GM12872 (cell line): ENCODE measurements around the gene PTBP3.

Experiments
- TF ChIP-seq, protein P1 (sequence below): IDR thresholded peaks from 3 replicates; pipeline ENCODE4 v1.5.1; 2011; ENCODE audit warnings: low read depth, mild to moderate bottlenecking, low read length, moderate library complexity; ENCODE audit not compliant: insufficient read depth

PTBP3 gene

DNA sequence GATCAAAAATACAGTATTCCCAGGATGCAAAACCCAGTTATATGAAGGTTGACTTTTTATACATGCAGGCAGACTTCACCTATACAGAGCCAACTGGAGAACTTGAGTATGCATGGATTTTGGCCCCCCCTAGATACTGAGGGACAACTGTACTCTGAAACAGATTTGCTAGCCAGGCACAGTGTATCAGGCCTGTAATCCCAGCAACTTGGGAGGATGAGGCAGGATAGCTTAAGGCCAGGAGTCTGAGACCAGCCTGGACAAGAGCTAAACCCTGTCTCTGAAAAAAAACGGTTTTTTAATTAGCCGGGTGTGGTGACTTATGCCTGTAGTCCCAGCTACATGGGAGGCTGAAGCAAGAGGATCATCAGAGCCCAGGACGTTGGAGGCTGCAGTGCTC lies 21.9 kb downstream of the PTBP3 start:
- TF ChIP-seq, protein P1, sequence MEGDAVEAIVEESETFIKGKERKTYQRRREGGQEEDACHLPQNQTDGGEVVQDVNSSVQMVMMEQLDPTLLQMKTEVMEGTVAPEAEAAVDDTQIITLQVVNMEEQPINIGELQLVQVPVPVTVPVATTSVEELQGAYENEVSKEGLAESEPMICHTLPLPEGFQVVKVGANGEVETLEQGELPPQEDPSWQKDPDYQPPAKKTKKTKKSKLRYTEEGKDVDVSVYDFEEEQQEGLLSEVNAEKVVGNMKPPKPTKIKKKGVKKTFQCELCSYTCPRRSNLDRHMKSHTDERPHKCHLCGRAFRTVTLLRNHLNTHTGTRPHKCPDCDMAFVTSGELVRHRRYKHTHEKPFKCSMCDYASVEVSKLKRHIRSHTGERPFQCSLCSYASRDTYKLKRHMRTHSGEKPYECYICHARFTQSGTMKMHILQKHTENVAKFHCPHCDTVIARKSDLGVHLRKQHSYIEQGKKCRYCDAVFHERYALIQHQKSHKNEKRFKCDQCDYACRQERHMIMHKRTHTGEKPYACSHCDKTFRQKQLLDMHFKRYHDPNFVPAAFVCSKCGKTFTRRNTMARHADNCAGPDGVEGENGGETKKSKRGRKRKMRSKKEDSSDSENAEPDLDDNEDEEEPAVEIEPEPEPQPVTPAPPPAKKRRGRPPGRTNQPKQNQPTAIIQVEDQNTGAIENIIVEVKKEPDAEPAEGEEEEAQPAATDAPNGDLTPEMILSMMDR, result no peak

DNA sequence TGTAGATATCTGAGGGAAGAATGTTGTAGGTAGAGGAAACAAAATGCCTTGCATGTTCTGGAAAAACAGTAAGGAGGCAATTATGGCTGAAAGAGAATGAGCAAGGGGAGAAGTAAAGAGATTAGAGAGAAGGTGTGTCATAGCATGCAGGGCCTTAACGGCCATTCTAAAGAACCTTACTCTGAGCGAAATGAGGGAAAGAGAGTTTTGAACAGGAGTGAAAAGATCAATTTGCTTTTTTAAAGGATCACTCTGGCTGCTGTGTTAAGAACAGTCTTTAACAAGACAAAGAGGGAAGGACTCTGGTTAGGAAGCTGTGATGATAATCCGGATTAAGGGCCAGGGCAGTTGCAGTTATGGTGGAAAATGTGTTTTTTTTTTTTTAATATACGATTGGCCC lies 22.6 kb downstream of the PTBP3 start:
- TF ChIP-seq, protein P1, result no peak

DNA sequence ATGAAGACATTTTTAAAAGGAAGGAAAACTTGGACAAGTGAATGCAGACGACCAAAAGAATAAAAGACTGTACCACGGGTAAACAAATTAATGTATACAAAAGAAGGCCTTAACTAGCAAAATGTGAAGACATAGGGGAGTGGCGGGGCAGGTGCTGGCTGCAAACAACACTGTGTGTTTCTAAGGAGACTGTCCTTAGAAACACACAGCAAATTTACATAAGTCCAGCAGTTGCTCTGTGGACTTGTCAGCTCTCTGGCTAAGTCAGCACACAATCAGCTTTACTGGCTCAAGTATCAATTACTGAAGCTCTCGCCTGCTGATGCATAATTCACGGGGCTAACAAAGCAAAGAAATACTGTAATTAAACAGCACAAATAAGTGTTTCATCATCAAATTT lies 24.8 kb downstream of the PTBP3 start:
- TF ChIP-seq, protein P1, result no peak

DNA sequence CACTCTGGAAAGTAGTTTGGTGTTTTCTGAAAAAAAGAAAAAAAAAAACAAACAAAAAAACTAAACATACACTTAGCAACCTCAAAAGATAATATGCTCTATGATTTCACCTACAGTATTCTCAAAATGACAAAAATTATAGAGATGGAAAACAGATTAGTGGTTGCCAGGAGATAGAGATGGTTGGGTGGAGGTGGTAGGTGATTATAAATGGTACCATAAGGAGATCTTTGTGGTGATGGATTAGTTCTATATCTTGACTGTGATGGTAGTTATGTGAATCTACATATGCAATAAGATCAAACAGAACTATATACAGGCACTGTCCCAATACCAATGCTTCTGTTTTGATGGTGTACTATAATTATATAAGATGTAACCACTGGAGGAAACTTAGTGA lies 32.0 kb downstream of the PTBP3 start:
- TF ChIP-seq, protein P1, result no peak

DNA sequence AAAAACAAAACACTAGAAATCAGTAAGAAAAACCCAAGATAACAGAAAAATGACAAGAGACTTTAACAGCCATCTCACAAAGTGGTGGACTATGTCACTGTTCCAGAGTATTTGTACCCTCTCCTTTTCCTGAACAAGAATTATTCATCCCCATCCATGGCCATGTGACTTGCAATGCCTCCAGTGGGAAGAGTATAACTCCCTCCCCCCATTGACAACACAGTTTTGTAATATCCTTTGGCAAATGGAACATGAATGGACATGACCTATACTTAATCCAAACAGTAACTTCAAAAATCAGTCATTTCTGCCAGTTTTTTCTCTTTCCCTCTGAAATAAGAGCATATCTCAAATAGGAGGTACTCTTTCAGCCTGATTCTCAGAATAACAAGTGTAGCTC lies 33.9 kb downstream of the PTBP3 start:
- TF ChIP-seq, protein P1, result no peak

DNA sequence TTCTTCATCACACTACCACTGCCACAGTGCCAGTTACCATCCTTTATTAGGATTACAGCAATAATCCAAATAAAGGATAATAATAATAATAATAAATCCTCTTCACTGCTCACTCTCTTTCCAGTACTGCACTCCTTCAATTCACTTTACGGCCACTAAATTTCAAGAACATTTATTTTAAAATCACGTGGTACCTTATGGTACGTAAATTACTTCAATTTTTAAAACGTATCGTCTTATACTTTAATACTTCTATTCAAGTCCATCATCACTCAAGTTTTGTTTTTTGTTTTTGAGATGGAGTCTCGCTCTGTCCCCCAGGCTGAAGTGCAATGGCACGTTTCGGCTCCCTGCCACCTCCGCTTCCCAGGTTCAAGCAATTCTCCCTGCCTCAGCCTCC lies 36.5 kb downstream of the PTBP3 start:
- TF ChIP-seq, protein P1, result no peak

DNA sequence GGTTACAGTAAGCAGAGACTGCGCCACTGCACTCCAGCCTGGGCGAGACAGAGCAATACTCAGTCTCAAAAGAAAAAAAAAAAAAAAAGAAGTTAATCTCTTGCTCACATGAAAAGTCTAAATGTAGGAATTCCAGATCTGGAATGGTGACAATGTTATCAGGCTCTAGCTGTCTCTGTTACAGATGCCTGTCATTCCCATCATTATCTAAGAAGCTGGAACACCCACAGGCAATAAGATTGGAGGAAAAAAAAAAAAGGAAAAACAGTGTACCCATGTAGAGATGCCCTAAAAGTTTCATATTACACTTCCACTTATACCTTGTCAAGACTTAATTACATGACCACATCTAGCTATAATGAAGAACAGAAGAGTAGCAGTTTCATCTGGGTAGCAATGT lies 38.2 kb downstream of the PTBP3 start:
- TF ChIP-seq, protein P1, result no peak

DNA sequence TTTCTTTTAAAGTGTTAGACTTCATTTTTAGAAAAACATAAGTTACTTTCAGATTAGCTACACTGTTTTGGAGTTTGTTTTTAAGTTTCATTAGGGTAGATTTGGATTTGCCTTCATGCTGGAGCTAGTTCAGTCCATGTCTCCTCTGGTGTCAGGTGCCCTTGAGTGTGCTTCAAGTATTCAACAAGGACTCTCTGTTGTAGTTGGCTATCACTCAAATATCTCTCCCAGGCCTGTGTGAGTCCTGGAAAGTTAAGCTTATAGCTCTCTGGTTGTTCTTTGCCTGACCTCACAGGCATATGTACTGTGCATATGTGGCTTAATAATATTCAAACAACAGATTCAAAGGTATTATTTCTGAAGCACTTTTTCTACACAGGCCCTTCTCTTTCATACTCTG lies 45.4 kb downstream of the PTBP3 start:
- TF ChIP-seq, protein P1, result no peak
